NCI-H345 treated with DMSO at 0.1 percent for 48 hours (cell line): ENCODE results near the gene STPG1.

Source experiments
- DNase-seq: peaks from one replicate; lab custom pipeline; 2025; ENCODE audit not compliant: unreplicated experiment; lab: John Stamatoyannopoulos, UW

STPG1 gene

DNA sequence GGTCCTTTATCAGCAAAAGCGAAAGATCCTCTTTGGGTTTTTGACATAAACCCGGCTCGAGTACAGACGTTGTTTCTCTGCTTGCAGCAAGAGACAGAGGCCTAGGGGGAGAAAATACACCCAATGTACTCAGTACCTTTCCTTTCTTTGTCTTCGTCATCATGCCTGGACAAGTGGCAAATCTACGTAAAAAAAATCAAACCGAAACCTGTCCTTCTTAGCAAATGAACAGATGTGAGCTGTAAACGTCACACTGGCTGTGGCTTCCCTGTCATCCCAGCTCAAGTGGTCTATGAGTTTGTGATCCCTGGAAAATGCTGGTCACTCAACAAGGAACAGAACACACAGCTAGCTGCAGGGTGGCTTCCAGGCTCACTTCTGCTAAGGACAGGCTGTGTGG is 39.9 kb downstream of the STPG1 start:
- DNase-seq, result no peak

DNA sequence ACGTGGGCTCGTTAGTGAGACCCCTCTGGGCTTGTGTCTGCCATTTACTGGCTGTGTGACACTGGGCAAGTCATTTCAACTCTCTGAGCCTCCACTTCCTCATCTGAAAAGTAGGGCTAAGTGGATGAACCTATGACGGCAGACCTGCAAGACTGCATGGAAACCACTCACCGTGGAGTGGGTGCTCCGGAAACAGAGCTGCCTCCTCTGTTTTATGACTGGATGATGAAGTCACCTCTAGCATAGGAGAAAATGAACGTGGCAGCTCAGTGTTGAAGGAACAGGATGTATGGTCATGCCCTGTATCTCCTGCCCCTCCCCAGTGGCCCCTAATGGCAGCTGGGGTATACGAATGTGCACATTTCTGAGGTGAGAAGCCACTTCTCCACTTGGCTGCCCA is 40.5 kb downstream of the STPG1 start:
- no peak for DNase-seq

DNA sequence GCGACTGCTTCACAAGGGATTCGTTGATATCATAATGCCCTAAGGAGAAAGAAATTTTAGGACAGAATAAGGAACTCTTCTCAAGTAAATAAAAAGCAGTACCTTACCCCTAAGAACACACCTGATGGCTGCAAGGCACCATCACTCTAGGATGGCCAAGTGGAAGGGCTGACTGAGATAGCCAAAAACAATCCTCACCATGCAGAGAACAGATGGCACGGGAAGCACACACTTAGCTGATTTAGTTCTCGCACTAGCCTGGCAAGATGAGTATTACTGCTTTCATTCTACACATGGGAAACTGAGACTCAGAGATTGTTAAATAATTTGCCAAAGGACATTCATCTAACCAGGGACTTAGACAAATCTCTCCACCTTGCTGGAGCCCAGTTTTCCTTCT is 43.8 kb downstream of the STPG1 start:
- no peak for DNase-seq

DNA sequence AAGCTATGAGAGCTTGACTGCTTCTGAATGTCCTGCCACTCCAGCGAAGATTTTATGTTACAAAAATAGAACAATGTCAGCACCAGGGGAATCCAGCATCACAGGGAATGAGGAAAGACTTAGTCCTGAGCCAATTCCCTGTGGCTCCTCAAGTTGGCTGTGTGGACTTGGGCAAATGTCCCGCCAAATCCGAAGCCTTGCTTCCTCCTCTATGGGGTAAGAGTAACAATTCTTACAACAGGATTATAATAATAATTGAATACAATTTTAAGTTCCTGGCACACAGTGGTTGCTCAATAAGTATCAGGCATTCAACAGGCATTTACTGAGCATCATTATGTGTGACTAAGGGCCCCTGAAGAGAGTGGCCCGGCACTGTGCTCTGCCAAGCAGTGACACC is 44.4 kb downstream of the STPG1 start:
- no peak for DNase-seq

DNA sequence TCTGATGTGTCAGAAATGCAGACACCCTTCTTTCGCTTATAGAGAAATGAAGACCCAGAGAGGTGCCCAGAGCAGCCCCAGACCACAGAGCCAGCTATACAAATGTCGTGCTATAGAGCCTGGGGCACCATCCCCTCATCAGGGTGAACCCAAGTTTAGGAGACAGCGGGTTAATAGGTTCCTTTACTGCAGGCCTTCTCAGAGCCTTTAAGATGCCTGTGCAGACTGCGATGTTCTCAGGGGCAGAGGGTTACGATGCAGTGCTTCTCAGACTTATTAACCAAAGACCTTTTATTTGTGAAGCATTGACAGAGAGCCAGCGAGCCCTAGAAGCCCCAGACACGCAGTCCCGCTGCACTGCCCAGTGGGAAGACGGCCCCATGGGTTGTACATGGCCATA is 46.9 kb downstream of the STPG1 start:
- DNase-seq, result no peak

DNA sequence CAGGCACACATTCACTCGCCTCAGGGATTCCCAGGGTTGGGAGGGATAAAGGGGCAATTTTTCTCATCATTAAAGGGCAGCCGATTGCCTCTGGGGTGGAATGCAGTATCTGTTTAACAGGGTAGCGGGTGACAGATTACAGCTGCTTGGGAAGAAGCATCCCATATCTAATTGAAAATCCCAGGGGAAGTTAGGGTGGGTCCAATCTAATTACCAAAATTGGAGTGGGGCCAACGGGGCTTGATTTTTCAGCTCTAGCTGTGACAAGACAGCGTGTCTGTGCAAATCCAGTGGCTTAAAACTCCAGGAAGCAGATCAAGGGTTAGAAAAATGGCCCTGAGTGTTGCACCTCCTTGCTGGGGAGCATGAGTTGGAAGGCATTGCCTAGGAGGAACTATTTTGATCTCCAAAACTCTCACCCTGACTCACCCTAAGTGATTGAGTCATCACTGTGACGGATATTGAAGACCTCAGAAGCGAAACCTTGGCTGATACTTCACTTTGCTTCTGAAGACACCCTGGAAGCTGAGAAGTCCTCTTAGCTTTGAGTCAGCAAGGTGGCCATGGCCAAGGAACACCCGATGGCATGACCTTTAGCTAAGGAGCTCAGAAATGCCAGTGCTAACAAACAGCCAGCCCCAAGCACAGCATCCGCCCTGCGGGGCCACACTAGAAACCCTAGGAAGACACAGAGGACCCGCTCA is 48.5 kb downstream of the STPG1 start:
- DNase-seq, result no peak

DNA sequence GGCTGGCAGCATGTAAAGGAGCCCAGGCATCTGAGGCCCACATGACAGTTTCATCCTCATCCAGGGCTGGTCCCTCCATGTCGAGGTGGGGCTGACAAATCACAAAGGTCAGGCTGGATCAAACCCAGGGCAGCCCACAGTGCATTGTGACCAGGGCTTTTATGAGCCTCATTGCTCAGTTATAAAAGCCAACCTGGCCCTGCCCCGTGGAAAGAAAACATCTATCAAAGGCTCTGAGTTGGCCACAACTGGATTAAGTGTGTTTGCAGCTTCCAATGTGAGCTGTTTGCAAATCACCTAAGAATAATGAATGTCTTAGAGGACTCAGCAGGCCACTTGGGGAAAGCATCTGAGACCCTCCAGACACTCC is 49.0 kb downstream of the STPG1 start:
- DNase-seq, result no peak

DNA sequence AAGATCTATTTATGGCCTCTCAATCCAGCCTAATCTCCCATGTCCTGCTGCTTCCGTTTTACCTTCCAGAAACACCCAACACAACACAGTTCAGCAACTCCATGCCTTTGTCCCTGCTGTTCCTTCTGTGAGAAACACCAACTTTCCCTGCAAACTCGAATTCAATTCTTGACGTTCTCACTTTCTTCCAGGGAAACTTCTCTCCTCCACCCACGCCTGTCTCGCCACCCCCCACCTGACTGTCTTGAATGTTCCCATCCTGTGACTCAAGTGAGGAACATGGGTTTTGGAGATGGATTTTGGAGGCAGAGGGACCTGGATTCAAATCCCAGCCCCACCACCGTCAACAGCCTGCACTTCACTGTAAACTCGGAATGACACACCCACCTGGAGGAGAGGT is 49.6 kb downstream of the STPG1 start:
- no peak for DNase-seq

DNA sequence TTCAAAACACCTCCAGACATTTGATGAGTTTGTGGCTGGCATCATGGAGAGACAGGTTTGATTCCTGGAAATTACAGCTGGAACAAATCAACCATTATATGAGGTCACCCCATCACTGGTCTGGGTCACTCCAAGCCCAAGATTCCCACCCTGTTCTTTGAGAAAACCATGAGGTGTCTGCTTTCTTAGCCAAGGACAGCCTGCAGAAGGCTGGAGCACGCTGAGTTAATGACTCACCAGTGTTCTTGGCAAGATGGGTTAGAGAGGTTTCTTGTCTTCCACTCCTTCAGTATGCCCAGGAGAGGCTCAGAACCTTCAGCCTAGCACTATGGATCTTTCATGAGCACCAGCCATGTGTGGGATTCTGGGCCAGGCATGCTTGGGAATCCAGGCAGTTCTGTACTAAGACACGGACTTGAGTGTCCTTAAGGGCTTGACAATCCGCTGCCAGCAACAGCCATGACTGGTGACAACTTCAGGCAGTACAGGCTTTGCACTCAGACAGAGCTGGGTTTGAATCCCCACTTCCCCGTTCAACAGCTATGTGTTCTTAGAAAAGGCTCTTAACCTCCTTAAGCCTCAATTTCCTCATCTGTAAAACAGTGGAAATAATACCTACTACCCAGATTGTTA is 50.5 kb downstream of the STPG1 start:
- DNase-seq, result no peak

DNA sequence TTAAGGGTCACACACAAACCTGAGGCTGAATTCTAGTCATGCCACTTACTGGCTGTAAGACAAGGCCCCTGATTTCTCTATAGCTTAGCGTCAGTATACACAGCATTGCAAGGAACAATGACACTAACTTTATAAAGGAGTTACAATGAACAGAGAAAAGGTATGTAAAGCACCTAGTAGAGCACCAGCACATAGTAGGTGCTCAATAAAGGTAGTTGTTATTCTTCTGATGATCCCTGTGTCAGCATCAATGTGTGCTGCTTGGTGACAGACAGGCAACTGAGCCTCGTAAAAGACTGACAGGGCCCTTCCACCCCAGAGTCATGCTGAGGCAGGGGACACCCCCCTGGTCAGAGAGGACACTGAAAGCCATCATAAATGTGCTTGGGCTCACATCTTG is 51.2 kb downstream of the STPG1 start:
- DNase-seq, result no peak

DNA sequence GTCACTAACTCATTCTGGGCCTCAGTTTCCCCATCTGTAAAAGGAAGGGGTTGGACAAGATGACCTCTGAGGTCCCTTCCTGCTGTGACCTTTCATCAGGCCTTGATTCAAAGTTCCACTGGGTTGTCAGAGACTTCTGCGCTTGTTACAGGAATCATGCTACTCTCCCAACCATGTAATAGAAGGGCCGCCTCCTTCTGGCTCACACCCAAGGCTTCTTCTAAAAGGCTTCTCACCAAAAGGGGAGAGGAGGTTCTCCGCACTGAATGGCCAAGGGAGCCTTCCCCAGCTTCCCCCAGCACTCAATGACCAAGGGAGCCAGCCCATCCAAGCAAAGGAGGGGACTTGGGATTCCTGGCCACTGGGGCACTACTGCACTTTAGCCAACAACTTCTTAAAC is 51.8 kb downstream of the STPG1 start:
- DNase-seq, result no peak

DNA sequence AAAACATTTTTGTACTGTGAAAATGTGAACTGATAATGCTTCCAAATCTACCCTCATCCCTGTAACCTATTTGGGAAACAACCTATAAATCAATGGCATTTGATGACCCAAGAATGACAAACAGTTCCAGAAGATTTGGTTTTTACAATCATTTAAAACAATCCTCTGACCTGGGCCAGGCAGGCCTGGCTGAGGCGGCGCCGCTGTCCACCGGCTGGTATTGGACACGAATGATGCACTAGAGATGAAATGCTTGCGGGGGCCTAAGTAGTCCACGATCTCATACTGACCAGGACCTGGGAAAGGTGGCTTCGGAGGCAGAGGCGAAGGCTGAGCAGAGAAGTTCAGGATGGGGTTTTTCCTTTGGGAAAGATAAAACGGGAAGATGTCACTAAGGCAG is 52.9 kb downstream of the STPG1 start:
- no peak for DNase-seq

DNA sequence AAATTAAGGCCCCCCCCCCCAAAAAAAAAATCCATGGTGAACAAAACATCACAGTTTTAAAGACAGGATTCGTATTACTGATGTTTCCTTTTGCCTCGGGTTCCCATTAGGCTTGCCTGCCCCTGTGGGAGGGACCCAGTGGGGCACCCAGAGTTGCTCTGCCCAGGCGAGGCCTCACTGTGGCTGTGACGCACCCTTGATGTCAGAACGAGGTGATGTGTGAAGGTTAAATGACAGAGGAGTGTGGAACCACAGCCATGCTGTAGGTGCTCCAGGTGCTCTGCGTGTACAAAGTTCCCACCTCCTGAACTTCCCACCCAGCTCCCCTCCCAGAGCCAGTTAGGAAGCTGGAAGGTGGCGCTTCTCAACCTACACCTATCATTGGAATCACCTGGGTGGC is 56.5 kb downstream of the STPG1 start:
- no peak for DNase-seq

DNA sequence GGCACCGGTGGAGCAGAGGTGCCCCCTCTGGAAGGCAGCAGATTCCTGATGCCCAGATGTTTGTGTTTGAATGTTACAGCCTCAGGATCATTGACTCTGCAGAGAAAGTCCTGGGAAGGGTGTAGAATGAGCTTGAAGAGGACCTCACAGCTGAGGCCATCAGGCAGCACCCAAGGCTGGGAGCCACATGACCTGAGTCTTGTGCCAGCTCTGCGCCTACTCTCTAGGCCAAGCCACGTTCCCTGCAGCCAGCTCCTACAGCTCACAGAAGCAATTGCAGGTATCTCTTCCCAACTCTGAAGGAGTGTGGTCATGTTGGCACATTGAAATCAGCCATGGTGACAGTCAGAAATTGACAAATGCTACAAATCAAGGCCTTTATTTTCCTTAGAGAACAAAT is 58.1 kb downstream of the STPG1 start:
- no peak for DNase-seq

DNA sequence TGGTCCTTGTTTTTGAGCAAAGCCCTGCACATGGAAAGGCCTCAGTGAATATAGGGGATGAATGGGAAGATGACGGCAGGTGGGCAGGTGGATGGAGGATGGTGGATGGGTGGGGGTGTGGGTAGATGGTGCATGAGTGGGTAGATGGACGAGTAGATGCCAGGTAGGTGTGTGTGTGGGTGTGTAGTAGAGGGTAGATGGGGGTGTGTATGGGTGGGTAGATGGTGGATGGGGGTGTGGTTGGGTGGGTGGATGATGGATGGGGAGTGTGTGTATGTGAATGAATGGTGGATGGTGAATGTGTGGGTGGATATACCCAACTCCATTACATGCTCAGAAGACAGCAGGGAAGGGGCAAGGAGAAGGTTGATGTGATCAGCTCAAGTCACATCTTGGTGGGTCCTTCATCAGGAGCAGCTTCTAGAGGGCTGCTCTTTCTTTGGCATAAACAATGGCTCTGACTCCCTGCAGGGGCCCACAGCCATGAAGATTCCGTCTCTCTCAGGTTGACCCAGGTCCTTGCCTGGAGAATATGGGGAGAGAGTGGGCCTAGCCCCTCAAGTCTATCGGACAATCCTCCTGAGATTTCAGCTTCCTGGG is 60.2 kb downstream of the STPG1 start:
- no peak for DNase-seq

DNA sequence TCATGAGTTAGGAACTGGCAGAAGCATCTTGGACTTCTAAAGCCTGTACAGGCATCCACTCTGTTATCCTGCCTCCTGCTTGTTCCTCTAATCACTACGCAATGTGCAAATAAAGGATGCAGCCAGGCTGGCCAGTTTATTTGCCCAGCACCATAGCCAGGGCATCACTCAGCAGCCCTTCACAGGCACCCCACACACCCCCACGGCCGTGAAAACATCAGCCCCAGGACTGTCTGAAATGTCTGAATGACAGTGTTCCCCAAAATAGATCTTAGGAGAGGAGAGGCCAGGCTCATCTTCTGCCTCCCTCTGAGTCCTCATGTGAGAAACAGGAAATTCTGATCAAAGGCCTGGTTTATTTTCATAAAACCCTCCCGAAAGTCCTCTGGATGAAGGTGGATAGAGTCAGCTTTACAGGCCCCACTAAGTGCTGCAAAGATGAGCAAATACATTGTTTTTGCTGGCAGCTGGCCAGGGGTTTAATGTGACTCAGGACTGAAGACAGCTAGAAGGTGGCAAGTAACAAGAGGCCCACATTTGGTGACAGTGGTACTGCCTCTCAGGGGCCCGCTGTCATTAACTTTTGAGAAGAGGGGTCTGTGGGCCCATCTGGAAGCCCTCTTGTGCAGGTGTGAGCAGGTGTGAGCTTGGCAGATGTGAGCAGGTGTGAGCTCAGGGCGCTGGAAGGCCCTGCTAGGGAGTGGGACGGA is 61.5 kb downstream of the STPG1 start:
- peak; percentile 29 for DNase-seq

DNA sequence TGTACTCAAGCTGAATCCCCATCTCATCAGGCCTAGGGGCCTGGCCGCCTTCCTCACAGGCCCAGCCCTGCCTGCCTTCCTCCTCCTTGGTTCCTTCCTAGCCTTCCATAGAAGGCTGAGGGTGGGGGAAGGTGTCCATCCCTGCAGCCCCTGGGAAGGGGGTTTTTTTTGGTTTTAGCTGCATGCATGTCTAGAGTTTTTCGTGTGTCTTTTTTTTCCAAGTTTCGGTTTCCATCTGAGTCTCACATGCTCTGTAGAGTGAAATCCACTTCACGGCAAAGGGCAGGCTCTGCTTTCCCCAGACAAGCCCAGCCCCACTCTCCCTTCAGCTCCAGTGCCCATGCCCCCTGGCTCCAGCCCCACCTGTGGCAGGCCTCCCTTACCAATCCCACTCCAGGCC is 62.3 kb downstream of the STPG1 start:
- no peak for DNase-seq

DNA sequence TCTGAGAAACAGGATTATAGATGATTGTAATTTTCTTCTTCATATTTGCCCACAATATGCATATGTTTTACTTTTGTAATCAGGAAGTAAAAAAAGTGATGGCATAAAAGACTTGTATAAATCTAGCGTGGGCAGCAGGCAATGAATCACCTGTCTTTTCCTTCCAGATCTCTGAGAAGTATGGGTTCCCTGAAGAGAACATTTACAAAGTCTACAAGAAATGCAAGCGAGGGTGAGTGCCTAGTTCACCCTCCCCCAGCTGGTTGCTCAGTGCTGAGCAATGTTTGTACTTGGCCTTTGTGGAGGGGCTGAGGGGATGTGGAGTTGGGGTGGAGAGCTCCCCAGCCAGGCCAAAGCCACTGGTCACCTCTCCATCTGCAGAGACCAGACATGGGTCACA is 63.7 kb downstream of the STPG1 start:
- DNase-seq, result no peak

DNA sequence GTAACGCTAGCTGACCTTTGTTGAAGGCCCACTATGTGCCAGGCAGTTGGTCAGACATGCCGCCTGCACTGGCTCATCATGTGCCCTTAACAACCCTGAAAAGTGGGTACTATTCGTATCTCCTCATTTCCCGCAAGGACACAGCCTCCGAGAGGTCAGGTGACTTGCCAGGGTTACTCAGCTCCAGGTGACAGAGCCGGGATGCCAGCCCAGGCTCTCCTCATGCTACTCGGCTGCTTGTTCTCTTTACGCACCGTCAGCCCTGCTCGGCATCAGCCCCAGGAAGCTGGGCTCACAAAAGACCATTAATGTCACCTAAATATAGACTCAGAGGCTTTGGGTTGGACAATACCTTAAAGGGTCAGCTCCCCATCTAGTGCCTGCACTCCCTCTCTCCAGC is 65.4 kb downstream of the STPG1 start:
- DNase-seq, result no peak

DNA sequence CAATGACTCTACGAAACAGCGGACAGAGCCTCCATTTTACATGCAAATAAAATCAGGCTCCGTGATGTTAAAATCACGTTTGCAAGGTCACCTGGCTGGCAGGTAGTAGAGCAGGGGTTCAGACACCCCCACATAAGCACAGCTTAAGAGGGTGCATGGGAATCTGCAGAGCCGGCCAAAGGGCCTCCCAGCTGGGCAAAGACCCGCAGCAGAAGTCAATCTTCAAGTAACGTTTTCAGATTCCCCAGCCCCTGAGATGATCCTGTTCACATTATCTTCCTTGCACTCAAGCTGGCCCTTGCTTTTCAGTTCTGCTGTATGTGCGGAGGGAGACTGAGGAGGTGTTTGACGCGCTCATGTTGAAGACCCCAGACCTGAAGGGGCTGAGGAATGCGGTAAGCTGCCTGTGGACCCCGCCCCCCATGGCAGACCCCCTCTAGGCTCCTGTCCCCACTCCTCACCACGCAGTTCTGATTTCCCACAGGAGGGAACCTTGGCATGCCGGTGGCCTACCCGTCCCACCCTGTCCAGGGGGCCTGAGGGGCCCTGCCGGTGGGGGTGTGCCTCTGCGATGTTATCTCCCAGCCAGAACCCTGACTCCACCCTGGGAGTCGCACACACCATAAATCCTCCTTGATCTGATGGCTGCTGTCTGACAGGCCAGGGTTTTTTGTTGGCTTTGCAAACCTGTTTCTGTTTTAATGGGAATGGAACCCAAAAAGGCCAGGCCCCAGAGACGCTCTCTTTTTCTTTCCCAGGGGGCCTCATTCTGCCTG is 66.2 kb downstream of the STPG1 start:
- no peak for DNase-seq

DNA sequence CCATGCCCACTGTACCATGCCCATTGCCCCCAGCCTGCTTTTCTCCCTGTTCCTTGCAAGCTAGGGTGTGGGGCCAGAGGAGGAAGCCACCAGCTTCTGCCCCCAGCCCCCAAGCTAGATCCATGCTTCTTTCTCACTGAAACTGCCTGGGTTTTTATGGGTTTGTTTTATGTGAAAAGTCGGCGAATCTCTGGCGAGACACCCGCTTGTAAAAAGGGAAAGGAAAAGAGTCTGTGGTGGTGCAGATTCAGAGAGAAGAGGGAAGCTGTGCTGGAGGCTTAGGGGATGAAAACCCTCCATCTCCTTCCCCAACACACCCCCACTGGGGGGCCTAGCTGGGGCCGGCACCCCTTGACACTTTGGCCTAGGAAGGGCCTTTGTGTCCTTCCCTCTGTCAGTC is 68.2 kb downstream of the STPG1 start:
- no peak for DNase-seq
